ENCODE measurements around the gene PNPLA3. TPM values are rescaled to one million over a fixed set of nuclear protein-coding genes. Genes with fewer than 3 reads are reported as not detected.
A peak's percentile ranks its signal among the peaks of the same experiment; 100 is the strongest.

PNPLA3 gene
- total RNA-seq, 2 donors from 2014 or later, result 0.16 TPM; not detected in 1

GRCh38 chr22:43994416-43994815 lies 70.8 kb downstream of the PNPLA3 start:
- no peaks in the 10 kb centered on the region for H3K9me3 ChIP-seq
- H3K4me1 ChIP-seq, result peaks cover 0 to 10% of the 10 kb centered on the region in 2 donors
- H3K27ac ChIP-seq, result no peak overlapping the region
- no peak overlapping the region for H3K4me3 ChIP-seq
- no peak for DNase-seq (ENCODE audit: low spot score)
- peaks cover 64% of the 10 kb centered on the region for H3K36me3 ChIP-seq
- TF ChIP-seq CTCF (IDR thresholded peaks at IDR 0.05), result no peak
- no peaks in the 10 kb centered on the region for H3K27me3 ChIP-seq

GRCh38 chr22:43995057-43995685 lies 71.6 kb downstream of the PNPLA3 start:
- no peaks in the 10 kb centered on the region for H3K9me3 ChIP-seq
- H3K27me3 ChIP-seq, result no peaks in the 10 kb centered on the region
- H3K4me3 ChIP-seq, result no peak overlapping the region
- no peak for DNase-seq (ENCODE audit: low spot score)
- peaks cover 56% of the 10 kb centered on the region for H3K36me3 ChIP-seq
- H3K27ac ChIP-seq, result no peak overlapping the region
- TF ChIP-seq CTCF (IDR thresholded peaks at IDR 0.05), result no peak
- H3K4me1 ChIP-seq, result peaks cover 0 to 10% of the 10 kb centered on the region in 2 donors

DNA sequence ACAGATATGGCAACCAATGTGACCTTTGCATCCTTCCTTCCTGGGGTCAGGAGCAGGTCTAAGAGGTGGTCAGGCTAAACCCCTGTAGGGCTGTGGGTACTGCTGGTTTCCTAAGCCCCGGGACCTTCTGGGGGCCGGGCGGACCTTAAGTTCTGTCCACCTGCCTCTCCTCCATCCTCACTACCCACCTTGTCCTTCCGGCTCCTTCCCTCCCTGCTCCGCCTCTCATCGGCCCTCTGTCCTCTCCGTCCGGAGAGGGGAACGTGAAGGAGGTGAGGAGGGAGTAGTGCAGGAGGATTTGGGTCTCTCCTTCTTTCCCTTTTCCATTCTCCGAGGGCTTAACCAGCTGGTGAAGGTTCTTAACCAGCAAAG lies 72.2 kb downstream of the PNPLA3 start:
- H3K9me3 ChIP-seq, result no peaks in the 10 kb centered on the region
- no peak for TF ChIP-seq CTCF (IDR thresholded peaks at IDR 0.05)
- no peaks in the 10 kb centered on the region for H3K27me3 ChIP-seq
- H3K27ac ChIP-seq, result peak overlapping the region in 1 of 2 donors; percentile 16
- H3K4me1 ChIP-seq, result peaks cover 0 to 10% of the 10 kb centered on the region in 2 donors
- DNase-seq (ENCODE audit: low spot score), result no peak
- H3K4me3 ChIP-seq, result no peak overlapping the region
- H3K36me3 ChIP-seq, result peaks cover 50% of the 10 kb centered on the region

GRCh38 chr22:43996170-43996980 lies 72.8 kb downstream of the PNPLA3 start:
- no peak overlapping the region for H3K4me3 ChIP-seq
- peaks cover 44% of the 10 kb centered on the region for H3K36me3 ChIP-seq
- no peak for TF ChIP-seq CTCF (IDR thresholded peaks at IDR 0.05)
- H3K4me1 ChIP-seq, result peaks cover 0 to 10% of the 10 kb centered on the region in 2 donors
- H3K27ac ChIP-seq, result peak overlapping the region in 1 of 2 donors; percentile 16
- no peak for DNase-seq (ENCODE audit: low spot score)
- H3K9me3 ChIP-seq, result no peaks in the 10 kb centered on the region
- no peaks in the 10 kb centered on the region for H3K27me3 ChIP-seq

- Histone ChIP-seq H3K27ac (no peak overlapping the region), H3K27me3 (no peaks in the 10 kb centered on the region), H3K4me1 (peaks cover 0 to 10% of the 10 kb centered on the region in 2 donors), H3K9me3 (no peaks in the 10 kb centered on the region), H3K4me3 (no peak overlapping the region), H3K36me3 (peaks cover 39% of the 10 kb centered on the region)
- no peak for DNase-seq (ENCODE audit: low spot score)
- no peak for TF ChIP-seq CTCF (IDR thresholded peaks at IDR 0.05)
Measured at GRCh38 chr22:43996981-43997265, 73.3 kb downstream of the PNPLA3 start.

Other genes starting within 250 kb of the PNPLA3 start
- 1 to 10 TPM; 1.5 TPM for gene EFCAB6, start 111.5 kb upstream of the PNPLA3 start, total RNA-seq
- under 1 TPM in 1 of 2 donors, not detected in 1; 0.12 TPM for gene SULT4A1, start 61.3 kb upstream of the PNPLA3 start, total RNA-seq
- gene PNPLA5, start 31.8 kb upstream of the PNPLA3 start, total RNA-seq, result not detected
- gene SAMM50, start 31.6 kb downstream of the PNPLA3 start, total RNA-seq, result 10 to 100 TPM; 40.4 to 57.1 TPM
- gene PARVB, start 100.5 kb downstream of the PNPLA3 start, total RNA-seq, result 10 to 100 TPM; 43.8 to 86.5 TPM